HEK293T (cell line): ENCODE measurements around the gene HSBP1L1.

Experiments used
- CTCF ChIA-PET: fragments of 350-600 bp; formaldehyde crosslinking; extraction: SDS; loops from one replicate; lab custom pipeline; 2021; ENCODE audit warnings: antibody characterized with exemption, inconsistent platforms; lab: Yijun Ruan, JAX
- POLR2A ChIA-PET: fragments of 350-600 bp; formaldehyde crosslinking; extraction: SDS; loops from one replicate; lab custom pipeline; 2020; ENCODE audit warnings: antibody characterized with exemption, inconsistent platforms; lab: Yijun Ruan, JAX
- DNase-seq: peaks from one replicate; pipeline ENCODE4 v3.0.0; 2012; ENCODE audit warnings: mixed read lengths; ENCODE audit errors: extremely low spot score
- ARNT ChIP-seq: fragments of 450-650 bp; IDR thresholded peaks from 2 replicates; pipeline ENCODE4 v1.6.1; 2017; ENCODE audit warnings: mild to moderate bottlenecking
- BHLHE40 ChIP-seq: fragments of 450-650 bp; IDR thresholded peaks from 2 replicates; pipeline ENCODE4 v1.6.1; 2016; ENCODE audit warnings: mild to moderate bottlenecking, moderate library complexity, borderline replicate concordance
- CTBP1 ChIP-seq: fragments of 450-650 bp; IDR thresholded peaks from 2 replicates; pipeline ENCODE4 v1.6.1; 2016; ENCODE audit warnings: borderline replicate concordance
- ELF4 ChIP-seq: fragments of 450-650 bp; IDR thresholded peaks from 2 replicates; pipeline ENCODE4 v1.6.1; 2017; ENCODE audit warnings: antibody characterized with exemption
- FOXA1 ChIP-seq: fragments of 450-650 bp; IDR thresholded peaks from 2 replicates; pipeline ENCODE4 v1.6.1; 2016; ENCODE audit warnings: mild to moderate bottlenecking
- FOXK2 ChIP-seq: fragments of 450-650 bp; IDR thresholded peaks from 2 replicates; pipeline ENCODE4 v1.6.1; 2016; ENCODE audit warnings: mild to moderate bottlenecking
- FOXM1 ChIP-seq: fragments of 450-650 bp; IDR thresholded peaks from 2 replicates; pipeline ENCODE4 v1.6.1; 2017; ENCODE audit warnings: mild to moderate bottlenecking, borderline replicate concordance
- HDGF ChIP-seq: fragments of 450-650 bp; IDR thresholded peaks from 2 replicates; pipeline ENCODE4 v1.6.1; 2017; ENCODE audit warnings: antibody characterized with exemption, borderline replicate concordance
- L3MBTL2 ChIP-seq: fragments of 450-650 bp; conservative IDR thresholded peaks from 2 replicates; pipeline ENCODE4 v1.6.1; 2016; ENCODE audit warnings: mild to moderate bottlenecking
- LEF1 ChIP-seq: fragments of 450-650 bp; IDR thresholded peaks from 2 replicates; pipeline ENCODE4 v1.6.1; 2017; ENCODE audit warnings: mild to moderate bottlenecking, borderline replicate concordance
- NFRKB ChIP-seq: fragments of 450-650 bp; IDR thresholded peaks from 2 replicates; pipeline ENCODE4 v1.6.1; 2016; ENCODE audit warnings: mild to moderate bottlenecking, moderate library complexity
- SP1 ChIP-seq: fragments of 450-650 bp; IDR thresholded peaks from 2 replicates; pipeline ENCODE4 v1.6.1; 2017
- SUZ12 ChIP-seq: fragments of 450-650 bp; IDR thresholded peaks from 2 replicates; pipeline ENCODE4 v1.6.1; 2016; ENCODE audit warnings: mild to moderate bottlenecking
- TARDBP ChIP-seq: fragments of 450-650 bp; IDR thresholded peaks from 2 replicates; pipeline ENCODE4 v1.6.1; 2016
- ZNF384 ChIP-seq: fragments of 450-650 bp; IDR thresholded peaks from 2 replicates; pipeline ENCODE4 v1.6.1; 2016
- TF ChIP-seq, protein P1 (sequence below): fragments of 450-650 bp; IDR thresholded peaks from 2 replicates; pipeline ENCODE4 v1.6.1; 2016

The HSBP1L1 gene

DNA sequence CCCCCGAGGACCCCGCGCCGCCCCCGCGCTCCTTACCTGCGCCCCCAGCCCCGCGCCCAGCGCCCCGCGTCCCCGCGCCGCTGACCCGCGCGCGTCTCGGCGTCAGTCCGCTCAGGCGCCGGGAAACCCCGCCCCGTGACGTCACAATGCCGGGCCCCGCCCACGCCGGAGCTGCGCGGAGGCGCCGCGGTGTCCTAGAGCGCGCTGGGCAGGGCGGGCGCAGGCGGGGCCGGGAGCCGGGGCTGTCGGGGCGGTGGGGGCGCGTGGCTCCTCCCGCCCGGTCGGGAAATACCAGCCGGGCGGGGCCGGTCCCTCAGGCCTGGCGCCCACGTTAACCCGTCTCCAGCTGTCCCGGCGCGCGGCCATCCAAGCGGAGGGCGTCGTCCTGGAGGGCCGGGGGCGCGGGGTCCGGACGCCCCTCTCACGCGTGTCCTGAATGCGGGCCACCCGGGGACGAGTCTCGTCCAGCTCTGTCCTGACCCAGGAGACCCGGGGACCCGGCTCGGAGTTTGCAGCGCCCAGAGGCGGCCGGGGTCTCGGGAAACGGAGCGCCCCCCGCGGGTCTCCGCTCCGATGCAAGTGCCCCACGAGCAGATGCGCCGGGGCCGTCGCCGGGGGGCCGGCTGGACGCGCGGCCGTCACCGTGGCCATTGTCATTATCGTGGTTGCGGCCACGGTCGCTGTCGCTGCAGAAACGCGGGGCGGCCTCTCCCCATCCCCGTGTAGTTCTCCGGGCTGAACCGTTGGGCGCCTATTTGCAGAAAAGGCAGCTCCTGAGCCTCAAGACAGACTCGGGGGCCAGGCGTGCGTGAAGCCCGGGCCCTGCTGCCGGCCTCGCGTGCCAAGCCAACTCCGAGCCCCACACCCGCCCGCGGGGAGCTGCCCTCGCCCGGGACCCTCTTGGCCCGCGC is 12.6 kb upstream of the HSBP1L1 start, which contains the start of gene SLC66A2:
TSS of gene SLC66A2 (minus strand) at position 109 of the 911 bp plus-strand sequence. CDS start 727 bp downstream, outside the sequence.
- POLR2A ChIA-PET, result interaction anchor here (0.6 to 1.7 kb wide), 3 partner anchors 10 to 75 kb away, joined by 3 to 6 read pairs (median 3); partner anchors contain the start of gene HSBP1L1
- TF ChIP-seq L3MBTL2 (peak; percentile 47), BHLHE40 (no peak)
- CTCF ChIA-PET, result no interaction called here
- peak; percentile 91 for DNase-seq

DNA sequence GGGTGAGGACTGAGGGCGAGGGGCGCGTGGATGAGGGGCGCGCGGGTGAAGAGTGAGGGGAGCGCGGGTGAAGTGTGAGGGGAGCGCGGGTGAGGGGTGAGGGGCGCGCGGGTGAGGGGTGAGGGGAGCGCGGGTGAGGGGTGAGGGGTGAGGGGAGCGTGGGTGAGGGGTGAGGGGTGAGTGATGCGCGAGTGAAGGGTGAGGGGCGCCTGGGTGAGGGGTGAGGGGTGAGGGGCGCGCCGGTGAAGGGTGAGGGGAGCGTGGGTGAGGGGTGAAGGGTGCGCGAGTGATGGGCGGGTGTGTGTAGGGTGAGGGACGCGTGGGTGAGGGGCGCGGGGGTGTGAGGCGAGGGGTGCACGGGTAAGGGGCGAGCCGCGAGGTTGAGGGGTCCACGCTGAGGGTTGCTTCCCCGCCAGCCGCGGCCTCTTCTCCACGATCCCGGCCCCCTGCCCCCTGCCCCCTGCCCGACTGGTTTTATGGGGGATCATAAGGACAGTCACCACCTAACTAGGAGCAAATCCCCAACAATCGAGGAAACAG is 11.9 kb upstream of the HSBP1L1 start:
- no peak for DNase-seq
- POLR2A ChIA-PET, result interaction anchor here (0.9 to 1.7 kb wide), 2 partner anchors 13 to 81 kb away, joined by 3 to 6 read pairs; partner anchors contain the start of gene HSBP1L1
- CTCF ChIA-PET, result no interaction called here
- no peak for TF ChIP-seq L3MBTL2
- no peak for TF ChIP-seq FOXM1
- TF ChIP-seq BHLHE40, result no peak
- TF ChIP-seq SUZ12, result no peak
- no peak for TF ChIP-seq FOXK2
- TF ChIP-seq ELF4, result no peak
- no peak for TF ChIP-seq NFRKB
- TF ChIP-seq SP1, result no peak
- no peak for TF ChIP-seq LEF1
- TF ChIP-seq TARDBP, result no peak
- no peak for TF ChIP-seq HDGF
- TF ChIP-seq CTBP1, result no peak
- no peak for TF ChIP-seq ZNF384
- TF ChIP-seq, protein P1, sequence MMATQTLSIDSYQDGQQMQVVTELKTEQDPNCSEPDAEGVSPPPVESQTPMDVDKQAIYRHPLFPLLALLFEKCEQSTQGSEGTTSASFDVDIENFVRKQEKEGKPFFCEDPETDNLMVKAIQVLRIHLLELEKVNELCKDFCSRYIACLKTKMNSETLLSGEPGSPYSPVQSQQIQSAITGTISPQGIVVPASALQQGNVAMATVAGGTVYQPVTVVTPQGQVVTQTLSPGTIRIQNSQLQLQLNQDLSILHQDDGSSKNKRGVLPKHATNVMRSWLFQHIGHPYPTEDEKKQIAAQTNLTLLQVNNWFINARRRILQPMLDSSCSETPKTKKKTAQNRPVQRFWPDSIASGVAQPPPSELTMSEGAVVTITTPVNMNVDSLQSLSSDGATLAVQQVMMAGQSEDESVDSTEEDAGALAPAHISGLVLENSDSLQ, result no peak
- TF ChIP-seq ARNT, result no peak

DNA sequence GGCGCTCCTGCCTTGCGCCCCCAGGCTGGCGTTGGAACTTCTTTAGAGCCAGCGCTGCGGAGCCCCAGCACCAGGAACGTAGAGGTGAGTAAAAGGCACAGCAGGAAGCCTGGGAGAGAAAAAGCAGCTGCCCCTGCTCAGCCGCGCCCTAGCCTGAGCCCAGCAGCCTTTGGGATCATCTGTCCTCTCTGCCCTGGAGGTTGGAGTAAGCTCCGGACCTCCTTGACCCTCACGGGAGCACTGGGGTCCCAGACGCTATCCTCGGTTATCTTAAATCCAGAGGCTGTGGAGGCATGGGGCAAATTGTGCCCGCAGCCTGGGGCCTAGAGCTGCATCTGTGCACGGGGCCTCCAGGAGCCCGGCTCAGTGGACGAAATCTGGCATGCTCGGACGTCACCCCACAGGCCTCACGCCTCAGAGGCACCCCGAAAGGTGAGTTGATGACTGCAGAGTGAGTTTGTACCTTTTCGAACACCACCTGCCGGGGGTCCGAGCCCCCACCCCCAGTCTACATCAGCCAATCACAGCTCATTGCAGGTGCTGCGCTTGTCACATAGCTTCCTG is 11.4 kb upstream of the HSBP1L1 start:
- TF ChIP-seq BHLHE40, result no peak
- TF ChIP-seq NFRKB, result no peak
- TF ChIP-seq ZNF384, result no peak
- no peak for TF ChIP-seq TARDBP
- TF ChIP-seq HDGF, result no peak
- no peak for TF ChIP-seq ELF4
- no peak for TF ChIP-seq L3MBTL2
- TF ChIP-seq SUZ12, result no peak
- no peak for TF ChIP-seq FOXA1
- no peak for TF ChIP-seq SP1
- TF ChIP-seq CTBP1, result no peak
- no peak for TF ChIP-seq FOXK2
- DNase-seq, result no peak
- POLR2A ChIA-PET, result interaction anchor here (0.9 kb wide), 1 partner anchor 80 kb away, joined by 3 read pairs; no protein-coding TSS in a partner anchor
- CTCF ChIA-PET, result no interaction called here

DNA sequence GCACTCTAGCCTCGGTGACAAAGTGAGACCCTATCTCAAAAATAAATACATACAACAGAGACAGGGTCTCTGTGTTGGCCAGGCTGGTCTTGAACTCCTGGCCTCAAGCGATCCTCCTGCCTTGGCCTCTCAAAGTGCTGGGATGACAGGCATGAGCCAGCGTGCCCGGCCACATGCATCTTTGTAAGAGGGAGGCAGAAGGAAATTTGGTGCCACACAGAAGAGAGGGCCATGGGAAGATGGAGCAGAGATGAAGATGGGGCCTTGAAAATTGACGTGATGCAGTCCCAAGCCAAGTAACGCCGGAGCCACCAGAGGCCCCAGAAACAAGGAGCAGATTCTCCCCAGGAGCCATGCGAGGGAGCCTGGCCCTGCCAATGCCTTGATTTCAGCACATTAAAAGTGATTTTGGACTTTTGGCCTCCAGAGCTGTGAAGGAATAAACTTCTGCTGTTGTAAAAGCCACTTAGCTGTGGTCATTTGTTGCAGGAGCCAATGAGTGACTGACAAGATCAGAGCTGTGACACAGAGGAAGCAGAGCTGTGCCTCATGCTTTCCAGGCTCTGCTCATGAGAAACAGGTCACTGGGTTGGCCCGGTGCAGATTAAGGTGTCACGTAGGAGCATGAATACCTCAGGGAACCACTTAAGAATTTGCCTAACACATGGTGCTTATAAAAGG is 10.3 kb upstream of the HSBP1L1 start:
- ChIA-PET POLR2A (no interaction called here), CTCF (no interaction called here)

DNA sequence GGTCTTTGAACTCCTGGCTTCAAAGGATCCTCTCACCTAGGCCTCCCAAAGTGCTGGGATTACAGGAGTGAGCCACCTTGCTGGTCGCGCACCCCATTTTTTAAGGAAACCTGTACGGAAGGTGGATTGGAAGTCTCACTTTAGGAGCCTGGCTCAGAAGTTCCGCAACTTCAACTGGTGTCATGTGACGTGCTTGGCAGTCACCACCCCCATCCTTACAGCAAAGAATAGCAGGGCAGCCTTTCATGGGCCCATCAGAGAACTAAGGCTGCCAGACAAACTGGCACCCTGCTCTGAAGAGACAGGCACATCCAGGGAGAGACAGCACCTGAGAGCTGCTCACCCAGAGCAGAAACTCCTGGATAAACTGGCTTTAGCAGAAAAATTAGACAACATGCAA is 9.7 kb upstream of the HSBP1L1 start:
- TF ChIP-seq TARDBP, result no peak
- no peak for TF ChIP-seq BHLHE40
- TF ChIP-seq SP1, result no peak
- TF ChIP-seq ELF4, result no peak
- no peak for TF ChIP-seq HDGF
- TF ChIP-seq CTBP1, result no peak
- TF ChIP-seq FOXK2, result no peak
- no peak for TF ChIP-seq SUZ12
- TF ChIP-seq, protein P1, result no peak
- CTCF ChIA-PET, result no interaction called here
- no peak for DNase-seq
- POLR2A ChIA-PET, result no interaction called here

More for the DNA sequence above, 10.3 kb upstream of the HSBP1L1 start:
- no peak for TF ChIP-seq SUZ12
- TF ChIP-seq BHLHE40, result no peak
- no peak for TF ChIP-seq TARDBP
- no peak for TF ChIP-seq FOXA1
- TF ChIP-seq ZNF384, result no peak
- TF ChIP-seq LEF1, result no peak
- no peak for TF ChIP-seq HDGF
- no peak for TF ChIP-seq NFRKB
- no peak for TF ChIP-seq FOXM1
- TF ChIP-seq, protein P1, result no peak
- no peak for TF ChIP-seq L3MBTL2
- no peak for TF ChIP-seq CTBP1
- TF ChIP-seq SP1, result no peak
- no peak for TF ChIP-seq ARNT
- no peak for TF ChIP-seq FOXK2
- no peak for TF ChIP-seq ELF4
- DNase-seq, result no peak
